ENCODE results near the gene SYT17.

SYT17 gene

GRCh38 chr16:19295393-19295792 lies 127.4 kb downstream of the SYT17 start:
- no peak for DNase-seq (ENCODE audit: low read depth in 3 of 3, low spot score in 1 of 3)

GRCh38 chr16:19297454-19297853 lies 129.4 kb downstream of the SYT17 start:
- no peak for DNase-seq (ENCODE audit: low read depth in 3 of 3, low spot score in 1 of 3)

GRCh38 chr16:19299565-19299964 lies 131.5 kb downstream of the SYT17 start:
- DNase-seq (ENCODE audit: low read depth in 3 of 3, low spot score in 1 of 3) = no peak

DNA sequence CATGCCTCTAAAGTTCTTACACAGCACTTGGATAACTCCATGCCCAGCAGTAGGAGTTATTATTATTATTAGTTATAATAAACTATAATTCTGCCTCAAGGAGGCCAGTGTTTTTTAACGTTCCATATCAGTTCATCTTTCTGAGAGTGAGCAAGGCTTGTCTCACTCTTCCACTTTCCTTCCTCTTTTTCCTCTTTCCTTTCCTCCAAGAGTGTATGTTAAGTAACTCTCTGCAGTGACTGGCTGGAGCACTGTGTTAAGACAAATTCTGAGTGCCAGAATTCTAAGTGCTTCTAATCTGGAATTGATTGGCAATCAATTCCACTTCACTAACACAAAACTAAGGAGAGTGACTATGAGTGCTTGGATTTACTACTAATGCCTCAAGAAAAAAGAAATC lies 133.9 kb downstream of the SYT17 start:
- no peak for DNase-seq (ENCODE audit: low read depth in 3 of 3, low spot score in 1 of 3)

GRCh38 chr16:19304750-19305149 lies 136.7 kb downstream of the SYT17 start:
- no peak for DNase-seq (ENCODE audit: low read depth in 3 of 3, low spot score in 1 of 3)

DNA sequence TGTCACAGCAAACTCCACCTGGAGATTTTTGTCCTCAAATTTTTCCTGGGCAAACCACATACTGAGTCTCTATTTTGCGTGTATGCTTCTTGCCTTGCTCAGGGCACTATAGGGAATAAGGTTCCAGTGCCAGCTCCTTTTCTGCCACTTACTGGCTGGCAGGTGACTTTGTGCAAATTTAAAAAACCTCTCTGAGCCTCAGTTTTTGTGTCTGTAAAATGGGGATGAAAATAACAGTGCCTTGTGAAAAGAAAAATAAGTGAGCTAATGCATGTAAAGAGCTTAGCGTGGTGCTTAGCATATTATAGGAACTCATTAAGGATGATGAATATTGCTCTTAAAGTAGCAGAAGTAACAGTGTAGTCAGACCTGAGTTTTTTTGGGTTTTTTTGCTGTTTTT lies 137.4 kb downstream of the SYT17 start:
- no peak for DNase-seq (ENCODE audit: low read depth in 3 of 3, low spot score in 1 of 3)

- DNase-seq (ENCODE audit: low read depth in 3 of 3, low spot score in 1 of 3) = no peak
Observed at GRCh38 chr16:19307587-19308241, 139.7 kb downstream of the SYT17 start.

DNA sequence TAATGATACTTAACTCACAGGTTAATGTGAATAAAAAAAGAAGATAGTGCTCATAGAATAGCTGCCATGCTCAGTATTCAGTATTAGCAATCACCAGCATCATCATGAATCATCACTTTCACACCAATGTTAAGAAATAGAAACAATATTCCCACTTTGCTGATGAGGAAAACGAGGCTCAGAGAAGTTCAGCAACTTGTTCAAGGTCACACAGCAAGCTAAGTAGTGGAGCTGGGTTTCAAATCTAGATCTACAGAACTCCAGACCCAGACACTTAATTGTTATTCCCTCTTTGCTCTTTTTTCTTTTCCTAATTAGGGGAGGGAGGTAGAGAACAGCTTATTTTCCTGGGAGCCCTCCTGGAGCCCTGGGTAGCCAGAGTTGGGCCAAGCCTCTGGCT lies 140.4 kb downstream of the SYT17 start:
- DNase-seq (ENCODE audit: low read depth in 3 of 3, low spot score in 1 of 3) = no peak

GRCh38 chr16:19309178-19309577 lies 141.1 kb downstream of the SYT17 start:
- DNase-seq (ENCODE audit: low read depth in 3 of 3, low spot score in 1 of 3) = no peak

DNA sequence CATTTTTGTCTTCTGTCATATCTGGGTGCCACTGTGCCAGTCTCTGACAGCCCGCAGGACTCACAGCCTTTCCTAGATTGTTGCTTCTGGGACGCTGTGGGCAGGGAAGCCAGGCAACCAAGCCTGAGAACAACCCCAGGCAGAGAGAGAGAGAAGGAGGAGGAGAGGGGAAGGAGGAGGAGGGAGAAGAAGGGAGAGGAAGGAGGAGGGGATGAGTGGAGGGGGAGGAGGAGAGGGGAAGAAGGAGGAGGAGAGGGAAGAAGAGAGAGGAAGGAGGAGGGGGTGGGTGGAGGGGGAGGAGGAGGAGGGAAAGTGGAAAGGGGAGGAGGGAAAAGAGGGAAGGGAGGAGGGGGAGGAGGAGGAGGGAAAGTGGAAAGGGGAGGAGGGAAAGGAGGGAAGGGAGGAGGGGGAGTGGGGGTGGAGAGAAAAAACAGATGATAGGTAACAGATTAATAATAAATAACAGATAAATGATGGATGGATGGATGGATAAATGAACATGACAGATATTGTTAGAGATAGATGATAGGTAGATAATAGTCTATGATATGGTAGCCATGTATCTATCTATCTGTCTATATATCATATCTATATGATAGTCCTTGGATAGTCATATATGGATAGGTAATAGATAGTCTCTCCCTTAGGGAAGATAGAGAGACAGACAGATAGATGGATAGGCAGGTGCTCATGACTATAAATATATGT lies 146.8 kb downstream of the SYT17 start:
- DNase-seq (ENCODE audit: low read depth in 3 of 3, low spot score in 1 of 3) = no peak

DNA sequence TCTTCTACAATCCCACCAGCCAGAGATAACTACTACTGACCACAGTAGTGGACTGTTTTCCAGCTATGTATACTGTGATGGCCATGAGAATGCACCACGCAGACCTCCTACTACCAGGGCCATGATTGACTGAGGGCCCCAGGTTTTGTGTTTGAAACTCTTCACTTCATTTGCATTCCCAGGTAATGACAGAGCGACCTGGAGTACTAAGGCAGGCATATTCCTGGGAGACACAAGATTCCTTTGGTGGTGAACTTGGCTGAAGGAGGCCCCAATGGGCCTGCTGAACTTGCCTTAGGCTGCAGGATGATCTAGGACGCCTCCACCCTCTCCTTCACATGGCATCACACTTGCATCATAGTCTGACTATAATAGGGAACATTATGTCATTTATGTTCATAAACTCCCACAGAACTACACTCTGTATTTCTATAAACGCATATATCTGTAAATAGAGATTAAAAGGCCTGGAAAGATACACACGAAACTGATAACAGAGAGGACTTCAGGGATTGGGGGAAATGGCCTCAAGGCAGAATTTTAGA lies 147.9 kb downstream of the SYT17 start:
- no peak for DNase-seq (ENCODE audit: low read depth in 3 of 3, low spot score in 1 of 3)

DNA sequence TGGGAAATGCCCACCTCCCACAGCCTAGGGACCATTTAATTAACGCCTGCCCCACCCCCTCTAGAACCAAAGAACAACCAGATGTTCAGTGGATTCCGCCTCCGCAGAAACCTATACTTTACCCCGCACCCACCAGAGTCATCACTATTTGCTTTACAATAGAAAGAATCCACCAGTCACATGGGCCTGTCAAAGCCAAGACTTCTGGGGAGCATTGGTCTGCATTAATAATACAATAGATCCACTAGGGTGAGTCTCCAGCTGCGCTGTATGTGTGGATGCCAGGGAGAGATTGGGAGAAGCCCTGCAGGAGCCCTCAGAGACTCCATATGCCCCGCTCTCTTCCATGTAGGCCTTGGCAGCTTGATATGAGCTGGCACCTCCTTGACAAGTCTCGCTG lies 148.8 kb downstream of the SYT17 start:
- no peak for DNase-seq (ENCODE audit: low read depth in 3 of 3, low spot score in 1 of 3)
